K562 (cell line): ENCODE data around the gene UBE2J2. TPM values are rescaled to one million over a fixed set of nuclear protein-coding genes. Genes with fewer than 3 reads are reported as not detected.

Experiments used
- EHMT2 ChIP-seq: fragments of 450-650 bp; IDR thresholded peaks from 2 replicates; pipeline ENCODE4 v1.6.1; 2018; ENCODE audit warnings: antibody characterized with exemption
- ETV1 ChIP-seq: fragments of 450-650 bp; conservative IDR thresholded peaks from 2 replicates; pipeline ENCODE4 v1.6.1; 2016; ENCODE audit warnings: missing genetic modification characterization, control low read depth, low read depth, missing compliant biosample characterization
- HSF4 ChIP-seq: fragments of 250-450 bp; sonication (Bioruptor Pico); IDR thresholded peaks from 2 replicates; pipeline ENCODE4 v2.1.2; 2022; ENCODE audit warnings: mild to moderate bottlenecking, moderate library complexity, borderline replicate concordance
- SETDB1 ChIP-seq: IDR thresholded peaks from one replicate; pipeline ENCODE4 v1.6.1; 2012; ENCODE audit warnings: low read length, control low read depth, inconsistent platforms
- SNIP1 ChIP-seq: fragments of 450-650 bp; IDR thresholded peaks from 2 replicates; pipeline ENCODE4 v1.7.1; 2017; ENCODE audit warnings: low read depth, mild to moderate bottlenecking
- TOE1 ChIP-seq, 2 experiments: fragments of 450-650 bp in 1 of 2; sonication (generic) in 1 of 2; formaldehyde crosslinking in 1 of 2; IDR thresholded peaks; 2 replicates each; pipeline versions ENCODE4 v1.7.1 to v1.8.0; 2016 to 2022; ENCODE audit warnings: borderline replicate concordance in 2 of 2, mild to moderate bottlenecking in 2 of 2, antibody characterized with exemption in 1 of 2, inconsistent platforms in 1 of 2, low read depth in 1 of 2, missing genetic modification reagents in 1 of 2, moderate library complexity in 1 of 2
- polyA plus RNA-seq, 8 experiments: library from polyadenylated mRNA; depleted of rRNA in 4 of 8; stranded (reverse) in 5 of 8; unstranded in 3 of 8; fragments of >200 nt; fragmentation: Nextera tagmentation in 2 of 8; fragmentation: Illumina TruSeq in 1 of 8; extraction: Ambion mirVana in 2 of 8; extraction: Trizol in 1 of 8; gene quantifications; 2 replicates each; pipeline versions ENCODE4 v1.2.1 to v1.2.3, GENCODE V29; 2011 to 2014; ENCODE audit warnings: inconsistent platforms in 1 of 8, missing spikeins in 1 of 8
- total RNA-seq, 7 experiments: library from RNA; depleted of rRNA in 6 of 7; stranded (reverse); fragments of >200 nt in 6 of 7; fragmentation: Illumina TruSeq in 2 of 7; extraction: Trizol in 2 of 7; gene quantifications; 2 replicates each; pipeline versions ENCODE4 v1.2.1 to v1.2.3, GENCODE V29; 2011 to 2021; ENCODE audit warnings: low replicate concordance in 1 of 7
- TF ChIP-seq, protein P1 (sequence below): fragments of 450-650 bp; IDR thresholded peaks from 2 replicates; pipeline ENCODE4 v1.6.1; 2016; ENCODE audit warnings: mild to moderate bottlenecking, moderate library complexity
- TF ChIP-seq, protein P2 (sequence below): sonication (generic); formaldehyde crosslinking; IDR thresholded peaks from 2 replicates; pipeline ENCODE4 v1.8.0; 2022; ENCODE audit warnings: missing genetic modification reagents, mild to moderate bottlenecking, borderline replicate concordance
- TF ChIP-seq, protein P3 (sequence below): fragments of 450-650 bp; IDR thresholded peaks from 2 replicates; pipeline ENCODE4 v1.6.1; 2017; ENCODE audit warnings: mild to moderate bottlenecking, moderate library complexity
- TF ChIP-seq, protein P4 (sequence below): fragments of 450-650 bp; IDR thresholded peaks from 2 replicates; pipeline ENCODE4 v1.6.1; 2018; ENCODE audit warnings: mild to moderate bottlenecking, low read depth; ENCODE audit not compliant: partially characterized antibody

Gene UBE2J2
- total and polyA plus RNA-seq, 9 of the 15 experiments (the other 6 are each of a cell fraction or from before 2014, with no cell fraction given): 0.93 to 112 (median 75.5) TPM

GRCh38 chr1:1293263-1294249 is 19.9 kb upstream of the UBE2J2 start (continued):
- TF ChIP-seq, protein P1, sequence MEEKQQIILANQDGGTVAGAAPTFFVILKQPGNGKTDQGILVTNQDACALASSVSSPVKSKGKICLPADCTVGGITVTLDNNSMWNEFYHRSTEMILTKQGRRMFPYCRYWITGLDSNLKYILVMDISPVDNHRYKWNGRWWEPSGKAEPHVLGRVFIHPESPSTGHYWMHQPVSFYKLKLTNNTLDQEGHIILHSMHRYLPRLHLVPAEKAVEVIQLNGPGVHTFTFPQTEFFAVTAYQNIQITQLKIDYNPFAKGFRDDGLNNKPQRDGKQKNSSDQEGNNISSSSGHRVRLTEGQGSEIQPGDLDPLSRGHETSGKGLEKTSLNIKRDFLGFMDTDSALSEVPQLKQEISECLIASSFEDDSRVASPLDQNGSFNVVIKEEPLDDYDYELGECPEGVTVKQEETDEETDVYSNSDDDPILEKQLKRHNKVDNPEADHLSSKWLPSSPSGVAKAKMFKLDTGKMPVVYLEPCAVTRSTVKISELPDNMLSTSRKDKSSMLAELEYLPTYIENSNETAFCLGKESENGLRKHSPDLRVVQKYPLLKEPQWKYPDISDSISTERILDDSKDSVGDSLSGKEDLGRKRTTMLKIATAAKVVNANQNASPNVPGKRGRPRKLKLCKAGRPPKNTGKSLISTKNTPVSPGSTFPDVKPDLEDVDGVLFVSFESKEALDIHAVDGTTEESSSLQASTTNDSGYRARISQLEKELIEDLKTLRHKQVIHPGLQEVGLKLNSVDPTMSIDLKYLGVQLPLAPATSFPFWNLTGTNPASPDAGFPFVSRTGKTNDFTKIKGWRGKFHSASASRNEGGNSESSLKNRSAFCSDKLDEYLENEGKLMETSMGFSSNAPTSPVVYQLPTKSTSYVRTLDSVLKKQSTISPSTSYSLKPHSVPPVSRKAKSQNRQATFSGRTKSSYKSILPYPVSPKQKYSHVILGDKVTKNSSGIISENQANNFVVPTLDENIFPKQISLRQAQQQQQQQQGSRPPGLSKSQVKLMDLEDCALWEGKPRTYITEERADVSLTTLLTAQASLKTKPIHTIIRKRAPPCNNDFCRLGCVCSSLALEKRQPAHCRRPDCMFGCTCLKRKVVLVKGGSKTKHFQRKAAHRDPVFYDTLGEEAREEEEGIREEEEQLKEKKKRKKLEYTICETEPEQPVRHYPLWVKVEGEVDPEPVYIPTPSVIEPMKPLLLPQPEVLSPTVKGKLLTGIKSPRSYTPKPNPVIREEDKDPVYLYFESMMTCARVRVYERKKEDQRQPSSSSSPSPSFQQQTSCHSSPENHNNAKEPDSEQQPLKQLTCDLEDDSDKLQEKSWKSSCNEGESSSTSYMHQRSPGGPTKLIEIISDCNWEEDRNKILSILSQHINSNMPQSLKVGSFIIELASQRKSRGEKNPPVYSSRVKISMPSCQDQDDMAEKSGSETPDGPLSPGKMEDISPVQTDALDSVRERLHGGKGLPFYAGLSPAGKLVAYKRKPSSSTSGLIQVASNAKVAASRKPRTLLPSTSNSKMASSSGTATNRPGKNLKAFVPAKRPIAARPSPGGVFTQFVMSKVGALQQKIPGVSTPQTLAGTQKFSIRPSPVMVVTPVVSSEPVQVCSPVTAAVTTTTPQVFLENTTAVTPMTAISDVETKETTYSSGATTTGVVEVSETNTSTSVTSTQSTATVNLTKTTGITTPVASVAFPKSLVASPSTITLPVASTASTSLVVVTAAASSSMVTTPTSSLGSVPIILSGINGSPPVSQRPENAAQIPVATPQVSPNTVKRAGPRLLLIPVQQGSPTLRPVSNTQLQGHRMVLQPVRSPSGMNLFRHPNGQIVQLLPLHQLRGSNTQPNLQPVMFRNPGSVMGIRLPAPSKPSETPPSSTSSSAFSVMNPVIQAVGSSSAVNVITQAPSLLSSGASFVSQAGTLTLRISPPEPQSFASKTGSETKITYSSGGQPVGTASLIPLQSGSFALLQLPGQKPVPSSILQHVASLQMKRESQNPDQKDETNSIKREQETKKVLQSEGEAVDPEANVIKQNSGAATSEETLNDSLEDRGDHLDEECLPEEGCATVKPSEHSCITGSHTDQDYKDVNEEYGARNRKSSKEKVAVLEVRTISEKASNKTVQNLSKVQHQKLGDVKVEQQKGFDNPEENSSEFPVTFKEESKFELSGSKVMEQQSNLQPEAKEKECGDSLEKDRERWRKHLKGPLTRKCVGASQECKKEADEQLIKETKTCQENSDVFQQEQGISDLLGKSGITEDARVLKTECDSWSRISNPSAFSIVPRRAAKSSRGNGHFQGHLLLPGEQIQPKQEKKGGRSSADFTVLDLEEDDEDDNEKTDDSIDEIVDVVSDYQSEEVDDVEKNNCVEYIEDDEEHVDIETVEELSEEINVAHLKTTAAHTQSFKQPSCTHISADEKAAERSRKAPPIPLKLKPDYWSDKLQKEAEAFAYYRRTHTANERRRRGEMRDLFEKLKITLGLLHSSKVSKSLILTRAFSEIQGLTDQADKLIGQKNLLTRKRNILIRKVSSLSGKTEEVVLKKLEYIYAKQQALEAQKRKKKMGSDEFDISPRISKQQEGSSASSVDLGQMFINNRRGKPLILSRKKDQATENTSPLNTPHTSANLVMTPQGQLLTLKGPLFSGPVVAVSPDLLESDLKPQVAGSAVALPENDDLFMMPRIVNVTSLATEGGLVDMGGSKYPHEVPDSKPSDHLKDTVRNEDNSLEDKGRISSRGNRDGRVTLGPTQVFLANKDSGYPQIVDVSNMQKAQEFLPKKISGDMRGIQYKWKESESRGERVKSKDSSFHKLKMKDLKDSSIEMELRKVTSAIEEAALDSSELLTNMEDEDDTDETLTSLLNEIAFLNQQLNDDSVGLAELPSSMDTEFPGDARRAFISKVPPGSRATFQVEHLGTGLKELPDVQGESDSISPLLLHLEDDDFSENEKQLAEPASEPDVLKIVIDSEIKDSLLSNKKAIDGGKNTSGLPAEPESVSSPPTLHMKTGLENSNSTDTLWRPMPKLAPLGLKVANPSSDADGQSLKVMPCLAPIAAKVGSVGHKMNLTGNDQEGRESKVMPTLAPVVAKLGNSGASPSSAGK: no peak; the same call in 1 of the 2 replicates
- no peak for TF ChIP-seq ETV1 (tag)
- no peak for TF ChIP-seq SNIP1
- TF ChIP-seq TOE1 (IDR thresholded peaks at IDR 0.05; ENCODE audit: borderline replicate concordance): no peak
- TF ChIP-seq TOE1 (CRISPR knock-in tag; IDR thresholded peaks at IDR 0.05; ENCODE audit: borderline replicate concordance, low read depth): no peak
- TF ChIP-seq, protein P2, sequence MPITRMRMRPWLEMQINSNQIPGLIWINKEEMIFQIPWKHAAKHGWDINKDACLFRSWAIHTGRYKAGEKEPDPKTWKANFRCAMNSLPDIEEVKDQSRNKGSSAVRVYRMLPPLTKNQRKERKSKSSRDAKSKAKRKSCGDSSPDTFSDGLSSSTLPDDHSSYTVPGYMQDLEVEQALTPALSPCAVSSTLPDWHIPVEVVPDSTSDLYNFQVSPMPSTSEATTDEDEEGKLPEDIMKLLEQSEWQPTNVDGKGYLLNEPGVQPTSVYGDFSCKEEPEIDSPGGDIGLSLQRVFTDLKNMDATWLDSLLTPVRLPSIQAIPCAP (CRISPR knock-in tag): no peak
- TF ChIP-seq, protein P3, sequence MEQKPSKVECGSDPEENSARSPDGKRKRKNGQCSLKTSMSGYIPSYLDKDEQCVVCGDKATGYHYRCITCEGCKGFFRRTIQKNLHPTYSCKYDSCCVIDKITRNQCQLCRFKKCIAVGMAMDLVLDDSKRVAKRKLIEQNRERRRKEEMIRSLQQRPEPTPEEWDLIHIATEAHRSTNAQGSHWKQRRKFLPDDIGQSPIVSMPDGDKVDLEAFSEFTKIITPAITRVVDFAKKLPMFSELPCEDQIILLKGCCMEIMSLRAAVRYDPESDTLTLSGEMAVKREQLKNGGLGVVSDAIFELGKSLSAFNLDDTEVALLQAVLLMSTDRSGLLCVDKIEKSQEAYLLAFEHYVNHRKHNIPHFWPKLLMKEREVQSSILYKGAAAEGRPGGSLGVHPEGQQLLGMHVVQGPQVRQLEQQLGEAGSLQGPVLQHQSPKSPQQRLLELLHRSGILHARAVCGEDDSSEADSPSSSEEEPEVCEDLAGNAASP: no peak
- TF ChIP-seq SETDB1: no peak
- TF ChIP-seq, protein P4, sequence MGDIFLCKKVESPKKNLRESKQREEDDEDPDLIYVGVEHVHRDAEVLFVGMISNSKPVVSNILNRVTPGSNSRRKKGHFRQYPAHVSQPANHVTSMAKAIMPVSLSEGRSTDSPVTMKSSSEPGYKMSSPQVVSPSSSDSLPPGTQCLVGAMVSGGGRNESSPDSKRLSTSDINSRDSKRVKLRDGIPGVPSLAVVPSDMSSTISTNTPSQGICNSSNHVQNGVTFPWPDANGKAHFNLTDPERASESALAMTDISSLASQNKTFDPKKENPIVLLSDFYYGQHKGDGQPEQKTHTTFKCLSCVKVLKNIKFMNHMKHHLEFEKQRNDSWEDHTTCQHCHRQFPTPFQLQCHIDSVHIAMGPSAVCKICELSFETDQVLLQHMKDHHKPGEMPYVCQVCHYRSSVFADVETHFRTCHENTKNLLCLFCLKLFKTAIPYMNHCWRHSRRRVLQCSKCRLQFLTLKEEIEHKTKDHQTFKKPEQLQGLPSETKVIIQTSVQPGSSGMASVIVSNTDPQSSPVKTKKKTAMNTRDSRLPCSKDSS: no peak
- TF ChIP-seq EHMT2: no peak
- no peak for TF ChIP-seq HSF4
